Ovary (tissue), 3 donors: ENCODE data around the gene KIF26A.

ENCODE experiments used
- EP300 ChIP-seq: sonication (generic); formaldehyde crosslinking; IDR thresholded peaks from one replicate; pipeline ENCODE4 v1.6.1; 2017; ENCODE audit warnings: antibody characterized with exemption
- POLR2A ChIP-seq: fragments of 450-650 bp; IDR thresholded peaks from one replicate; pipeline ENCODE4 v1.6.1; 2017; ENCODE audit warnings: antibody characterized with exemption, mild to moderate bottlenecking, moderate library complexity
- TF ChIP-seq, protein P1 (sequence below), 3 donors: fragments of 450-650 bp in 2 of 3; fragments of 200-600 bp in 1 of 3; IDR thresholded peaks; one replicate each; pipeline versions ENCODE4 v1.5.1 to v1.8.0; 2016 to 2022; ENCODE audit warnings: antibody characterized with exemption in 3 of 3, mild to moderate bottlenecking in 1 of 3
- donor health status: DM: no; HTN: no; CAD: no.

DNA sequence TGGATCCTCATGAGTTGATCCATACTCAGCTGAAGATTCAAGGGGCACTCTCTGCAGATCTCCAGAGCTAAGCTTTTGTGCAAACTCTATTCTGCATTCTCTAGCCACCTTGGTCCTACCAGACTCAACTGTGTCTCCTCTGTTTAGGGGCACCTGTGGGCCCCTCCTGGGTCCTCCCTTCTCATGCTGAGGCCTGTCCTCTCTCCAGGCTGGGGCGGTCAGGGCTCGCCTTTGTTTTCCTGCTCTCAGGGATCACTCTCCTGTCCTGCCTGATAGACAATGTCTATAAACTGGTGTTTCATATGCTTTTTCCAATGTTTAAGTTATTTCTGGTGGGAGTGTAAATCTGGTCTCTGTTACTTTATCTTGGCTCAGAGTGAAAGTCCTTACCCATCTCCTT is 11.6 kb upstream of the KIF26A start:
- TF ChIP-seq, protein P1, sequence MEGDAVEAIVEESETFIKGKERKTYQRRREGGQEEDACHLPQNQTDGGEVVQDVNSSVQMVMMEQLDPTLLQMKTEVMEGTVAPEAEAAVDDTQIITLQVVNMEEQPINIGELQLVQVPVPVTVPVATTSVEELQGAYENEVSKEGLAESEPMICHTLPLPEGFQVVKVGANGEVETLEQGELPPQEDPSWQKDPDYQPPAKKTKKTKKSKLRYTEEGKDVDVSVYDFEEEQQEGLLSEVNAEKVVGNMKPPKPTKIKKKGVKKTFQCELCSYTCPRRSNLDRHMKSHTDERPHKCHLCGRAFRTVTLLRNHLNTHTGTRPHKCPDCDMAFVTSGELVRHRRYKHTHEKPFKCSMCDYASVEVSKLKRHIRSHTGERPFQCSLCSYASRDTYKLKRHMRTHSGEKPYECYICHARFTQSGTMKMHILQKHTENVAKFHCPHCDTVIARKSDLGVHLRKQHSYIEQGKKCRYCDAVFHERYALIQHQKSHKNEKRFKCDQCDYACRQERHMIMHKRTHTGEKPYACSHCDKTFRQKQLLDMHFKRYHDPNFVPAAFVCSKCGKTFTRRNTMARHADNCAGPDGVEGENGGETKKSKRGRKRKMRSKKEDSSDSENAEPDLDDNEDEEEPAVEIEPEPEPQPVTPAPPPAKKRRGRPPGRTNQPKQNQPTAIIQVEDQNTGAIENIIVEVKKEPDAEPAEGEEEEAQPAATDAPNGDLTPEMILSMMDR (IDR thresholded peaks at IDR 0.05): no peak
- TF ChIP-seq EP300 (no peak), POLR2A (no peak)
